Suppressor macrophage treated with lipopolysaccharide for 4 hours (primary cell): ENCODE measurements around the gene FYB2.
"Not testable (repeated sequence)": the region's sequence is repeated elsewhere in the genome, so short reads cannot be mapped to it uniquely, and the experiment has no call there.

ENCODE experiments used
- DNase-seq: peaks from one replicate; pipeline ENCODE4 v3.0.0-alpha.2; 2020

Gene FYB2

GRCh38 chr1:56788102-56788501 is 31.1 kb downstream of the FYB2 start:
- no peak for DNase-seq

- no peak for DNase-seq
Observed at GRCh38 chr1:56787330-56787729, 31.9 kb downstream of the FYB2 start.

- no peak for DNase-seq
Observed at GRCh38 chr1:56782773-56783172, 36.4 kb downstream of the FYB2 start.

GRCh38 chr1:56780826-56781225 is 38.4 kb downstream of the FYB2 start:
- DNase-seq = no peak

GRCh38 chr1:56780128-56780750 is 39.0 kb downstream of the FYB2 start:
- DNase-seq = no peak

- DNase-seq = no peak
Observed at GRCh38 chr1:56777972-56778371, 41.2 kb downstream of the FYB2 start.

GRCh38 chr1:56774732-56775131 is 44.5 kb downstream of the FYB2 start:
- not testable (repeated sequence) for DNase-seq

GRCh38 chr1:56774067-56774609 is 45.1 kb downstream of the FYB2 start:
- peak; percentile 58 for DNase-seq

- peak; percentile 29 for DNase-seq
Observed at GRCh38 chr1:56773341-56774066, 45.7 kb downstream of the FYB2 start.

- DNase-seq = no peak
Observed at GRCh38 chr1:56771717-56772116, 47.5 kb downstream of the FYB2 start.

- peak; percentile 46 for DNase-seq
Observed at GRCh38 chr1:56758794-56759193, 60.4 kb downstream of the FYB2 start.

GRCh38 chr1:56758135-56758534 is 61.1 kb downstream of the FYB2 start:
- no peak for DNase-seq

- DNase-seq = no peak
Observed at GRCh38 chr1:56755911-56756310, 63.3 kb downstream of the FYB2 start.

GRCh38 chr1:56754708-56755479 is 64.3 kb downstream of the FYB2 start:
- no peak for DNase-seq

GRCh38 chr1:56745231-56745630 is 74.0 kb downstream of the FYB2 start:
- DNase-seq = no peak

GRCh38 chr1:56728964-56729363 is 90.2 kb downstream of the FYB2 start:
- DNase-seq = no peak

- no peak for DNase-seq
Observed at GRCh38 chr1:56726706-56727105, 92.5 kb downstream of the FYB2 start.

- DNase-seq = no peak
Observed at GRCh38 chr1:56719171-56719570, 100.0 kb downstream of the FYB2 start.

- no peak for DNase-seq
Observed at GRCh38 chr1:56715156-56715555, 104.0 kb downstream of the FYB2 start.

GRCh38 chr1:56713112-56713511 is 106.1 kb downstream of the FYB2 start:
- DNase-seq = no peak

GRCh38 chr1:56712150-56712549 is 107.1 kb downstream of the FYB2 start:
- DNase-seq = no peak

- DNase-seq = no peak
Observed at GRCh38 chr1:56710646-56711045, 108.6 kb downstream of the FYB2 start.

GRCh38 chr1:56709995-56710394 is 109.2 kb downstream of the FYB2 start:
- no peak for DNase-seq
